GOT3 (cell line): Measurements from ENCODE around the gene NKAIN1.
"Not testable (repeated sequence)": the region's sequence is repeated elsewhere in the genome, so short reads cannot be mapped to it uniquely, and the experiment has no call there.

Experiments used
- DNase-seq: peaks from one replicate; lab custom pipeline; 2025; ENCODE audit warnings: mixed read lengths; lab: John Stamatoyannopoulos, UW

Gene NKAIN1

DNA sequence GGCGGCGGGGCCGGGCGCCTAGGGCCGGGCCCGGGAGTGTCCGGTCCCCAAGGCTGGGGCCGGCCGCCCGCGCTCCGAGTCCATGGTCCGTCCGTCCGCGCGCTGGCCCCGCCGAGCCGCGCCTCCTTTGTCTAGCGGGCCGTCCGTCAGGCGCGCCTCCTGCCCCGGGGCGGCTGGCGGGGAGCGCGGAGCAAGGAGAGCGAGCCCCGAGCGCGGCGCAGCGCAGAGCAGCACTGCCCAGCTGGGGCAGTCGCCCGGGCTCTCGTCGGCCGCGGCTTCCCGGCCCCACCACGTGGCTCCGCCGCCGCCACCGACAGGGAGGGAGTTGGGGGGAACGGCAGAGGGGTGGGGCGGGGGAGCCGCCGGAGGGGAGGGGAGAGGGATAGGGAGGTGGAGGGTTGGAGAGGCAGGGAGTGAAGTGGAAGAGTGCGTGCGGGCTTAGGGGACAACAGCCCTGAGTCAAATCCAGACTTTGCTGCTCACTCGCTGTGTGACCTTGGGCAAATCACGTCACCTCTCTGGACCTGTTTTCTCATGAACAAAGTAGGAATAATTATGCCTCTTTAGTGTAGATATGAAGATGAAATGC, at the start of gene NKAIN1:
TSS of gene NKAIN1 (minus strand) at position 235 of the 589 bp plus-strand sequence. CDS start 340 bp downstream, outside the sequence.
- no peak for DNase-seq

DNA sequence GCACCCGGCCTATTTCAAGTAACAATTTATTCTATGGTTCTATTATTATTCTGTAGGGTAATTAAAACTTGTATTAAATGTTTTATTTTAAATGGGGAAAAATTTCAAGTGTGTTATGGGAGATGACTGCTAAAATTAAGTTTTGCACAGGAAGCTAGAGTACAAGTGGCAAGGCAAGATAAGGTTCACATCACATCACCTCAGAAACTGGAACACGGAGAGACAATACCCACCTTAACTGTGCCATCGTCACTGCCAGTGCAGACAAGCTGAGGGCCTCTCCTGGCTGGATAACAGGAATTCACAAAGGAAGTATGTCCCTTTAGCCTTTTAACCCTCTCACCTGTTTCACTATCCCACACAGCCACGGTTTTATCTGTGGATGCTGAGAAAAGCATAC, 49.3 kb upstream of the NKAIN1 start:
- no peak for DNase-seq

DNA sequence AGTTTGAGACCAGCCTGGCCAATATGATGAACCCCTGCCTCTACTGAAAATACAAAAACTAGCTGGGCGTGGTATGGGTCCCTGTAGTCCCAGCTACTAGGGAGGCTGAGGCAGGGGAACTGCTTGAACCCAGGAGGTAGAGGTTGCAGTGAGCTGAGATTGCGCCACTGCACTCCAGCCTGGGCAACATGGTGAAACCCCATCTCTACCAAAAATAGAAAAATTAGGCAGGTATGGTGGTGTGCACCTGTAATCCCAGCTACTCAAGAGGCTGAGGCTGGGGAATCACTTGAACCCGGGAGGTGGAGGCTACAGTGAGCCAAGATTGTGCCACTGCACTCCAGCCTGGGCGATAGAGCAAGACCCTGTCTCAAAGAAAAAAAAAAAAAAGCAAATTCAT, 48.1 kb upstream of the NKAIN1 start:
- DNase-seq = not testable (repeated sequence)

DNA sequence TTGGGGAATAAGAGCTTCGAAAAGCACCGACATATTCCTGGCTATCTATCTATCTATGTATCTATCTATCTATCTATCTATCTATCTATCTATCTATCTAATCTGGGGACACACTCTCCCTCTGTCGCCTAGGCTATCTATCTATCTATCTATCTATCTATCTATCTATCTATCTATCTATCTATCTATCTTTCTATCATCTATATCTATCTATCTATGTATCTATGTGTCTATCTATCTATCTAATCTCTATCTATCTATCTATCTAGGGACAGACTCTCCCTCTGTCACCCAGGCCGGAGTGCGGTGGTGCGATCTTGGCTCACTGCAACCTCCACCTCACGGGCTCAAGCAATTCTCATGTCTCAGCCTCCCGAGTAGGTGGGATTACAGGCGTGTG, 42.7 kb upstream of the NKAIN1 start:
- DNase-seq = not testable (repeated sequence)

DNA sequence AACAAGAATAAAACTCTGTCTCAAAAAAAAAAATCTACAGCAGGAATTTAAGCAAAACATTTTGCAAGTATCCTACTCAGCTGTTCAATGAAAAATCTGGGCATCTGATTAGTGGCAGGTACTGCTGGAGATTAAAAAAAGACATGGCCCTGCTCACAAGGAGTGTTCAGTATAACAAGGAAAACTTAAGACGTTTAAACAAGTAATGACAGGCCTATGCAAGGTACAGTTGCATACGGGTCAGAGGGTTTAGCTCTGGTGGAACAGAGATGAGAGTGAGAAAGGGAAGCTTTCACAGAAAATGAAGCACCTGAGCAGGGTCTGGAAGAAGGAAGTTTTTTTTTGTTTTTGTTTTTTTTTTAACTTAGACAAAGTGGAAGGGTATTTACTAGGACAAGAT, 33.9 kb upstream of the NKAIN1 start:
- no peak for DNase-seq

DNA sequence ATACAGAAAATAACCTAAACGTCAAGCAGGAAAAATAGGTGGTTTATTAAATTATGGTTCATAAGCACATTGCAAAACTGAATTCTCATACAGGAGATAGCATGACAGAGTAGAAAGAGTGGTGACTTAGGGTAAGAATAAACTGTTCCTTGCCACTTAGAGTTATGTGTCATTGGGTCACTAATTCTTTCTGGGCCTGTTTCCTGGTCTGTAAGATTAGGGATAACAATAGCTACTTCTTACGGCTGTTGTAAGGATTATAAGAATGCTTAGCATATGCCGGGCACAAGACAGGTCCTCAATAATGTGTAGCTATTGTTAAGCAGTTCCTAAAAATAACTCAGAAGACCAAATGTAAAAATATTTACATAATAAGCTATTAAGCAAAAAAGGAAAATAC, 32.7 kb upstream of the NKAIN1 start:
- no peak for DNase-seq

DNA sequence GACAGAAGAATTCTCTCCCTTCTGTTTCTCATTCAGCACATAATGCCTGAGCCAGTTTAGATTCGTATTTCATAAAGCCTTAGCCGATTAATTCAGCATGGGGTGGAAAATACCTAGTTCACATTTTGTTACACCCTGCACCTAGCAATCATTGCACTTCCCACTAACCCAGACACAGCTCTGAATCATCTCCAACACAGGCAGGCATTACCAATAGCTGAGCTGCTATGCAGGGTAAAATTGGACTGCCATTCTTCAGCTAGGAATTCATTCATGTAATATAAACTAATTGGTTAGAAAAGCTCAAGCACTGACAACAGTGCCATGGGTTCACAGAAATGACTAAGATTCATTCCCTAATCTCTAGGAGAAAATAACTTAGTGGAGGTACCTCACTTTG, 26.9 kb upstream of the NKAIN1 start:
- DNase-seq = no peak

DNA sequence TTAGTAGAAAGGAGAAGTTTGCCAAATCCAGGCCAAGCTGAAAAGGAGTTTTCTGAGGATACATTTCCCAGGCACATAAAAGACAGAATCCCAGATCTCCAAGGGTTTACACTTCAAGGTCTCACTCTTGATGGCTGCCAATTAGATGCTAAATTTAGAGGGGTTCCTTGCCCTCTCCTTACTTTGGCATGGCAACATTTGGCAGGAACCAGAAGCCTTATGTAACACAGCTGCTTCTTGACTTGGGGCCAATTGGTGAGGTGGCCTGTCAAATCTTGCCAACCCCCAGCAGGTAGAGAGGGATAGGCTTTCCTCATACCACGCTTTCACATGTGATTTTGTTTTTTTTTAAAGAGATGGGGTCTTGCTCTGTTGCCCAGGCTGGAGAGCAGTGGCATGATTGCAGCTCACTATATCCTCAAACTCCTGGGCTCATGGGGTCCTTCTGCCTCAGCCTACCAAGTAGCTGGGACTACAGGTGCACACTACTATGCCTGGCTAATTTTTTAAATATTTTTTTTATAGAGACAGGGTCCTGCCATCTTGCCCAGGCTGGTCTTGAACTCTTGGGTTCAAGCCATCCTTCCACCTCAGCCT, 25.2 kb upstream of the NKAIN1 start:
- DNase-seq = no peak

DNA sequence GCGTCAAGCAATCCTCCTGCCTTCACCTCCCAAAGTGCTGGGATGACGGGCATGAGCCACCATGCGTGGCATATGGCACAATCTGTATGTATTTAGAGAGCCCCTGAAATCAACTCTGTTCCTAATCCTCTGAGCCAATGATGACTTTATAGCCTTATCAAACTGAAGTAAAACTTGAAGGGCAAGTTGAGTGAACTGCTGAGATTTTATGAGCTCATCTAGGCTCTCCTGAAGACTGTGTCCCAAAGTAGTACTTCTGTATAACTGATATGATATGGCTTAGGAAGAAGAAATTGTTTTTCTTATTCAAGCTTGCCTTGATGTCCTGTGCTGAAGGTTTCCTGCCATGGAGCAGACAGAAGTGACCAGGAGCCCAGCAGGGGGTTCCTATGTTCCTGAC, 23.7 kb upstream of the NKAIN1 start:
- DNase-seq = no peak

DNA sequence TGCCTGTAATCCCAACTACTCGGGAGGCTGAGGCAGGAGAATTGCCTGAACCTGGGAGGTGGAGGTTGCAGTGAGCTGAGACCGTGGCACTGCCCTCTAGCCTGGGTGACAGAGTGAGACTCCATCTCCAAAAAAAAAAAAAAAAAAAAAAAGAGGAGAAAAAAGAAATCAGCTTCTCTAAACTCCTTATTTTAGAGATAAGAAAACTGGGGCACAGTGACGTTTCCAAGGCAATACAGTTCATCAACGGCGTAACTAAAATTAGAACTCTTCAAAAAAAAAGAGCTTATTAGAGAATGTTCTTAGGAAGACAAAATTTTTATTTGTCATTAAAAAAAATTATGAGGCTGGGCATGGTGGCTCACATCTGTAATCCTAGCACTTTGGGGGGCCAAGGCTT, 22.7 kb upstream of the NKAIN1 start:
- not testable (repeated sequence) for DNase-seq

DNA sequence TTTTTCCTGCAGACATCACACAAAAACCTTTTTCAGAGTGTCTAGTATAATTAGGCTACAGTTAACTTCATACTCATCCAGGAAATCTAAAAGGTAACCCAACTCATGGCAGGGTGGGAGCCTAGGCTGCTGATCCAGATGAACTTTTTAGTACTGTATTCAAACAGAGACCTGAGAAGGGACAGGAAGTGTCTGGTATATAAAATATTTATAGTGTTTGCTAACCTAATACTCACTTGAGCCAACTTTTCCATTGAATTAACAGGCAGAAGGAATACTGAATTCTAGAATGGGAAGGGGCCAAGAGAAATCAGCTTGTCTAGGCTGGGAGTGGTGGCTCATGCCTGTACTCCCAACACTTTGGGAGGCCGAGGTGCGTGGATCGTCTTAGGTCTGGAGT, 22.2 kb upstream of the NKAIN1 start:
- DNase-seq = no peak

DNA sequence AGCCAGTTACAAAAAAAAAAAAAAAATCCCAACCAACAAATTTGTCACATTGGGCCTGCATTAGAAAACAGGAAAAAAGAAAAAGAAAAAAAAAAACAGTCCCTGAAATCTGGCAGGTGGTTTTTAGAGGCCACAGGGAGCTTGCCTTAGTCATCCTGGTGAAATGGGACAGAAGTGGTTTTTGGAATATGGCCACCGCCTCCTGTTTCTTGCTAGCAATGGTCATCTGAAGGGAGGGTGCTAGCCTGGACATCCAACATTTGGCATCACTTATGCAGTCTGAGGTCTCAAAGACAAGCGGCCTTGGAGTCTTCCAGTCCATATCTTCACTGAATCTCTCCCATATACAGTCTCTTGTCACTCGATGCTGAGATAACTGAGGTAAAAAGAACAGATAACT, 20.1 kb upstream of the NKAIN1 start:
- DNase-seq = no peak

DNA sequence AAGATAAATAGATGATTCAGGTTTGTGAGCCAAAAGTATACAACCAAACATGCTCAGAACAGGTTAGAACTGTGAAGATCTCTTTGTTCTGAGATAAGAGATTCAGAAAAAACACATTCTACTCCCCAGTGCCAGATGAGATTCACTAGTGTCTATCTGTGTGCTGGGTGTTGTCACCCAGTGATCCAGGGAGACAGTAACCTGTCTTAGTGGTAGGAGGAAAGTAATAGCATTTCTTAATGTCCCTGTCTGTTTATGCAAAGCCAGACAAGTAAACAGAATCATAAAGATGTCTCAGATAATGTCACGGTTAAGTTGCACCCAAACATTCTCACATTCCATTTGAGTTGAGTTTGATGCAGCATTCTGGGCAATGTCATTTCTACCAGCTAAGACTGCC, 18.9 kb upstream of the NKAIN1 start:
- no peak for DNase-seq

DNA sequence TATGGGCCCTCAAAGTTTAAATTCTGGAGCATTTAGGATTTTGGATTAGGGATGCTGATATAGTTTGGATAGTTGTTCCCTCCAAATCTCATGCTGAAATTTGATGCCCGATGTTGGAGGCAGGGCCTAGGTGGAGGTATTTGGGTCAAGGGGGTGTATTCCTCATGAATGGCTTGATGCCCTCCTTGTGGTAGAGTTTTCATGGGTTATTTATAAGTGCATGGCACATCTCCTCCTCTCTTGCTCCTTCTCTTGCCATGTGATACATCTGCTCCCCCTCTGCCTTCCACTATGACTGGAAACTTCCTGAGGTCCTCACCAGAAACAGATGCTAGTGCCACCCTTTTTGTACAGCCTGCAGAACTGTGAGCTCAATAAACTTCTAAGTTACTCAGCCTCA, 17.5 kb upstream of the NKAIN1 start:
- DNase-seq = no peak

DNA sequence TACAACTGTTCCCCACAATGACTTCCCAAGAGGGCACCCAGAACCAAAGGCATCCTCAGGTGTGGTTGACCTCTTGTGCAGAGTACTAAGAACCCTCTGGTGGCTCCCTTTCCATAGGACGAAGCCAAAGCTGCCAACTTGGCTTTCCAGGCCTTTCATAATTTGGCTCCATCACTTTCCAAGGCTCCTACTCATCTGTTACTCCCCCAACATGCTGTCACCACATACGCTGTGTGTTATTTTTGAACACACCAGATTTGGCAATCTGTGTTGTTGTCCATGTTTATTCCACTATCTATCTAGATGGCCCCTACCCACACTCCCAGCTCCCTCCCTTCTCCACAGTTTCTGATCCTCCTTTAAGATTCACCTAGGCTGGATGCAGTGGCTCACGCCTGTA, 10.2 kb upstream of the NKAIN1 start:
- DNase-seq = no peak

DNA sequence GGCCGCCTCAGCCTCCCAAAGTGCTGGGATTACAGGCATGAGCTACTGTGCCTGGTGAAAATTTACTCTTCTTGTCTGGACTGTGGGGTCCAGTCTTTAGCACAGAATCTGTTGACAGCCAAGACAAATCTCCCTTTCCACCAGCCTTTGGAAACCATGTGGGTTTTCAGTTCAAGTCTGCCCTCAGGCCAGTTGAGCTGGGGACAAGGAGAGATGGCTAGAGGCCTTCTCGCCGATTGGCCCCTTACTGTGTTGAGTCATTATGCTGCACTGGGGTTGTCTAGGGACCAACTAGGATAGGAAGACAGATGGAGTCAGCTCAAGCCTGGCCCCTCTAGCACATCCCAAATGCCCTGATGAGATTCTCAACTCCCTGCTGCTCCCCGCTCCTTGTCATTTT, 8.6 kb upstream of the NKAIN1 start:
- no peak for DNase-seq

DNA sequence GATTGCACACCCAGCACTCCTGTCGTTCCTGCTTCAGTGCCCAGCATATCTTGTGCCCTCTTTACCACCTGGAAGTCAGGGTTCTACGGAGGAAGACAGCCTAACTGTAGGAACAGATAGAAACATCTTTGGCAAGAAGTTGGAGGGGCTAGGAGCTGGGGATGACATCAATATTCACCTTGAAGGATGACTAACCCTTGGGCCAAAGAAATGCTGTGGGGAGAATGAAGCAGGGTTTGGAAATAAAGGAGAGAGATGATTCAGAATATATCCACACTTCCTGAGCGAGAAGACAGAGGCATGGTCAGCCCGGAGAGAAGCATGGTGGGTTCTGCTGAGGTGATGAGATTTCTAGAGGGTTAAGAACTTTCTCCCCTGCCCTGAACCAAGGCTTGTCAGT, 4.6 kb upstream of the NKAIN1 start:
- no peak for DNase-seq

DNA sequence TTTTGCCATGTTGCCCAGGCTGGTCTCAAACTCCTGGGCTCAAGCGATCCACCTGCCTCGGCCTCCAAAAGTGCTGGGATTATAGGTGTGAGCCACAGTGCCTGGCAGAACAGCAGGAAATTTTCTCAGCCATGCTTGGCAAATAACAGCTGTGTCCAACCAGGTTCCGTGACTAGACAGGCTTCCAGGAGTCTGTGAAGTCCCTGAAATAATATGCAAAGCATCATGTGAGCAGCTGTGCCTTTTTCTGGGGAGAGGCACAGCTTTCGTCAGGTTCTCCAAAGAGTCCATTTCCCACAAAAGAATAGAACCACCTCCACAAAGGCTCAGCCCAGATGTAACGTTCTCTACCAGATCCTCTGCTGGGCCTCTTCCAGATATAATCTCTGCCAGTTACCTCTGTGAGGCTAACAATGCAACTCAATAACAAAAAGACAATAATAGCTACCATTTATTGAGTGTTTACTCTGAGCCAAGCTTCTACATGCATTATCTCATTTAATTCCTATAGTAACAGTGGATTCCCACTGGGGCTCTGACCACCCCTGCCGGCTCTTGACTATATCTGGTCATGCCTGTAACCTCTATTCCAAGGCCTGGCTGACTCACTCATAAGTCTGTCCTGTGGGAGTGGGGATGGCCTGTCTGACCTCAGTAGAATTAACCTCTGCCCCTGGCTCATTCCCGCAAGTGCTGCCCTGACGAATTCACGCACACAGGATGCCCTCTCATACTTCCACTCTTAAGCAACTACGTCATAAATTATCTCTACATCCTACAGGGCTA, 4.0 kb upstream of the NKAIN1 start:
- DNase-seq = no peak

DNA sequence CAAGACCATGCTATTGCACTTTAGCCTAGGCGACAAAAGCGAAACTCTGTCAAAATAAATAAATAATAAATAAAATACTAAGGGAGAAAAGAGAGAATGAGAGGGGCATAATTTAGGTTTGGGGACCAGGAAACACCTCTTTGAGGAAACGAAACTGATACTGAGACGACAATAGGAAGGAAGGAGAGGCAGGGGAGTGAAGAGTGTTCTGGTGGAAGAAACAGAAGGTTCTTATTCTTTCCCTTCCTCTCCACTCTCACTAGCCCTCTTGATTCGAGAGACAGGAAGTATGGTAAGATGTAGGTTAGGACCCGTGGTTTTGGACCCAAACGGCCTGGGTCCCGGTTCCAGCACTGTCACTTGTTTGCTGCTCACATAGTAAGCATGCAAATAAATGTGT, 1.6 kb upstream of the NKAIN1 start:
- no peak for DNase-seq

DNA sequence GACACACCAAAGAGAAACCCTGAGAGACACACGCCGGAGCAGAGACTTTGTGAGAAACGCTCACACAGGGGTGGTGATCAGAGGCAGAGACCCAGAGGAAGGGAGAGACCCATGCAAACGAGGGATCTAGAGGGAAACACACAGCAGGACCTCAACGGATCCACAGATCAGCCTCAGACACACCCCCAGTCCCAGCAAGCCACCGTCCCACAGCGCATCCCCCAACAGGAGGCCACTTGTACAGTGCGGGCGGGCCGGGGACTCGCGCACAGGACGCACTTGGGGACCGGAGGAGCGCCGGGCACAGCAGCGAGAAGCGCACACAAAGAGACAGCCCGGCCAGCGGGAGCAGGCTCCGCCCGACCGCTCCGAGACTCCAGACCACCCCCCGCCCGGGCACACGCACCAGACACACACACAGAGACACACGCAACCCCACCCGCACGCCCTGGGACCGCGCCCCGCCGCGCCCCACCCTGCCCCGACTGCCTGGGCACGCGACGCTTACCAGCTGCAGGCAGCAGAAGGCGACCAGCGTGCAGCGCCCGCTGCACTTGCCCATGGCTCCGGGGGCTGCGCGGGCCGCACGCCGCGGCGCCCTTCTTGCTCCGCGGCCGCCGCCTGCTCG, 587 bp downstream of the NKAIN1 start:
- no peak for DNase-seq

DNA sequence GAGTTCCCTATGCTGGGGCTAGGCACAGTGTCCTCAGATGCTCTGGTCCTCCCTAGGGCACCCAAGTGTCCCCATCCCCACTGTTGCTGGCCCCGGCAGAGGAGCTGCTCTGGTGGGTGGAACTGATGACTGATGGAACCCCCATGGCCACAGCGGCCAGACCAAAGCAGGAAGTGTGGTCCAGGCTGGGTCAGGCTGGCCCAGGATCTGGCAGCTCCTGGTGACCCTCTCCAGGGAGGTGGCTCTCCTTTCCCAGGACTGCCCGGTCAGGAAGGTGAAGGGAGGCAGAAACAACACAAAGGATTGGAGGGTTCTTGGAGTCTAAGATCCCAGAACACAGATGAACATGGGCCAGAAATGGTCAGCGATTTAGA, 1.1 kb downstream of the NKAIN1 start:
- DNase-seq = no peak

DNA sequence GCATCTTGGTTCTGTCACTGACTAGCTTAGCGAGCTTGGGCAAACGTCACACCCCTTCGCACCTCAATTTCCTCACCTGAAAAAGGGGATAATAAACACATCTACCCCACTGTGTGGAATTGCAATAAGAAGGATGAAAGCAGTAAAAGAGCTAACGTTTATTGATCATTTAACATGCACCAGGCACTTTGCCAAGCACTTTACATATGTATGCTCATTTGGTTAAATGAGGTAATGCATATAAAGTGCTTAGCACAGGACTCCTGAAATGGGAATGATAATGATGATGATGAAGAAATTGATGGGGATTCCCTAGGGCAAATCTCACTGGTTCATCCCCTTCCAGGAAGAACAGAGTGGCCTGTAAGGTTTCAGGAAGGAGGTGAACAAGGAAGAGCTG, 4.8 kb downstream of the NKAIN1 start:
- DNase-seq = no peak

DNA sequence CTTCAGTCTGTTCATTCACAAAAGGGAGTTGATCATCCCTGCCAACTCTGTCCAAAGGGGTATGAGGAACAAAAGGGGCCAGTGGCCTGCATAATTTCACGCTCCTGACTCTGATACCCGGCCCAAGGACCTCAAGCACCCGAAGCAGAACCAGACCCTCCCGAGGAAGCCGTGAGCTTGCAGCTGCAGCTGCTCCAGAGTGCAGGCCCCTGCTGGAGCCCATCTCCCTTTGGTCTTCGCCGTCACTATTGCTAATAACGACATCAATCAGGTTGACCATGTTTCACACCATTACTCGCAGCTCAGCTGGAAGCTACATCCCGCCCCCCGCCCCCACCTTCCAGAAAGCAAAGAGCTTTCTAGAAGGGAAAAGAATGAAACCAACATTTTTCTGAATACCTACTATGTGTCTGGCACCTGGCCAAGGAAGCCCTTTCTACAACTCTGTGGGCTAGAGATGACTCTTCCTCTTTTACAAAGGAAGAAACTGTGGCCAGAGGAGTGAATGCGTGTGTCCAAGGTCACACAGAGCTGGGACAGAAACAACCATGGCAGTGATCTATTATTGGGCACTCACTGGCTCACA, 5.5 kb downstream of the NKAIN1 start:
- DNase-seq = no peak
